Activated CD4-positive, alpha-beta T cell treated with anti-CD3 and anti-CD28 coated beads for 4 hours (primary cell): ENCODE measurements around the gene EYA4.
"Not testable (repeated sequence)": the region's sequence is repeated elsewhere in the genome, so short reads cannot be mapped to it uniquely, and the experiment has no call there.

Experiments
- DNase-seq, 2 donors: peaks; one replicate each; pipeline ENCODE4 v3.0.0-alpha.2; 2020

Gene EYA4

GRCh38 chr6:133542056-133542821 lies 301.1 kb downstream of the EYA4 start:
- no peak for DNase-seq

DNA sequence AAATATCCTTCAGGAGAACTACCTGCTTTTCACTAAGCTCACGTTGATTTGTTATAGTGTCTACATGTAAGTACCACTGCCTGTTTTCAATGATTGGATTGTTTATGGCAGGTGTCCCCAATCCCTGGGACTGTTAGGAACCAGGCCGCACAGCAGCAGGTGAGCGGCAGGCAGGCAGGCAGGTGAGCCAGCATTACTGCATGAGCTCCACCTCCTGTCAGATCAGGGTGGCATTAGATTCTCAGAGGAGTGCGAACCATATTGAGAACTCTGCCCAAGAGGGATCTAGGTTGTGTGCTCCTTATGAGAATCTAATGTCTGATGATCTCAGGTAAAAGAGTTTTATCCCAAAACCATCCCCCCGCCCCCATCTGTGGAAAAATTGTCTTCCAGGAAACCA lies 303.3 kb downstream of the EYA4 start:
- DNase-seq = no peak

DNA sequence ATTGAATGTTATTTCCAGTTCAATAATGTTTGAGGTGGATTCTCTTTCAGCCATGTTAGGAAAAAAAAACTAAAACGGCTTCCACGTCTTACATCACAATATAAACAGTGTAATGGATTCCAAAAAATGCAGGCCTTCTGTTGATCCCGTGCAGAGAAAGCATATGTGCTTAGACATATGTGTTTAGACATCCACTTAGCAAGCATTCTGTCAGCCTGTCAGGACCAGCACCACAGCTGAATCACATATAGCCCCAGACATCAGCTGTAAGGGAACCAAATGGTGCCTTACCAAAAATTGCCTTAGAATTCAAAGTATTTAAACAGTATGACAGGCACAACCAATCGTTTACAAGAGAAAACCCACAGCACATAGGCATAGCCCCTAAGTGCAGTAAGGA lies 304.9 kb downstream of the EYA4 start:
- no peak for DNase-seq

- no peak for DNase-seq
These were observed 306.0 kb downstream of the EYA4 start for GRCh38 chr6:133547136-133547535.

GRCh38 chr6:133548423-133549159 lies 307.4 kb downstream of the EYA4 start:
- DNase-seq = no peak

- no peak for DNase-seq
These were observed 308.2 kb downstream of the EYA4 start for GRCh38 chr6:133549371-133549801.

DNA sequence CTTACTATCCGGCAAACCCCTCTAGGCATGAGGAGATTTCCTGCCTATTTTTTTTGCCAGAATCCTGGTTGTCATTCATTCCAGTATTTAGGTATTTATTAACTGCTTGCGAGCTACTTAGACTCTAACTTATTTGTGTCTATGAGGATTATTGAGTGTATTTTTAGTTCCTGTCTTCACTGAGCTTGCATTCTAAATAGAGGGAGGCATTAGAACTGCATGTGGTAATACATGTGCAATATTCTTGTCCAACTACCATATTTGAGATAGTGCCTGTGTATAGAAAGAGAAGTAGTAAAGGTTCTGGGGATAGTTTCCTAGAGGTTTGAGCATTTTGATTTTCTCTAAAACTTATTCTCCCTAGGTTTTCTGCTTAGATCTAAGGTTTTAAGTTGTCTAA lies 308.9 kb downstream of the EYA4 start:
- DNase-seq = no peak

- no peak for DNase-seq
These were observed 310.3 kb downstream of the EYA4 start for GRCh38 chr6:133551436-133551835.

GRCh38 chr6:133551847-133552341 lies 310.7 kb downstream of the EYA4 start:
- DNase-seq = no peak

DNA sequence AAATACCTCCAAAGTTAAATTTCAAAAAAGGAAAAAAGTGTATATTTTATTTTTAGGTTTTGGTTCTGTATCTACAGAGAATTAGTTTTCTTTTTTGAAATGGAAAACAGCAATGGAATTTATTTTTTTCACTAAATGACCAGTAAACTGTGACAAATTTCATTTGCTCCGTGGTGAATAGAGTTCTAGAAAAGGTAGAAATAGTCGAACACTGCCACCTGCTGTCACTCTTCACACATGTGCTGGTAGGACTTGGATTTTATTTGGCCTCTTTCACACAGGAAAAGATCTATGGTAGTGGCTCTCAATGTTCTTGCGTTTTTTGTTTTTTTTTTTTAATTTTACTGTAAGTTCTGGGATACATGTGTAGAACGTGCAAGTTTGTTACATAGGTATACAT lies 312.5 kb downstream of the EYA4 start:
- DNase-seq = peak; percentile 5 to 16

- not testable (repeated sequence) for DNase-seq
These were observed 313.0 kb downstream of the EYA4 start for GRCh38 chr6:133554121-133554520.

- no peak for DNase-seq
These were observed 314.5 kb downstream of the EYA4 start for GRCh38 chr6:133555685-133556084.

GRCh38 chr6:133559926-133560325 lies 318.8 kb downstream of the EYA4 start:
- DNase-seq = no peak

DNA sequence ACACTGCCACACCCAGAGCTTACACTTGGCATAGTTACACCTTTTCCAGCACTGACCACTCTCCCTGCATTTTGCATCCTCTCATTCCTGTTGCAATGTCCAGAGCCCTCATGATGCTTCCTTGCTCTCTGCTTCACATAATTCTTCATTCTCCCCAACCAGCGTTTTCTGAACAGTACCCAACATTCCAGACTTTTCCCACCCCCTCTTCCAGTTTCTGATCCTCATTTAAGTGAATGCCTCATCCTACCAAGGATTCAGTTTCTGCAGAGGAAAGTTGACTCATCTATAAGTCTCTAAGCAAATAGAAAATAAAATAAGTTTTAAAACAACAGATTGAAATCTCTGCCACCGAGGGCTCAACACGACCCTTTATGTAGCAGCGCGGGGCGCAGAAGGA lies 326.5 kb downstream of the EYA4 start:
- no peak for DNase-seq

GRCh38 chr6:133568970-133569889 lies 328.1 kb downstream of the EYA4 start:
- peak; percentile 5 to 46 for DNase-seq

DNA sequence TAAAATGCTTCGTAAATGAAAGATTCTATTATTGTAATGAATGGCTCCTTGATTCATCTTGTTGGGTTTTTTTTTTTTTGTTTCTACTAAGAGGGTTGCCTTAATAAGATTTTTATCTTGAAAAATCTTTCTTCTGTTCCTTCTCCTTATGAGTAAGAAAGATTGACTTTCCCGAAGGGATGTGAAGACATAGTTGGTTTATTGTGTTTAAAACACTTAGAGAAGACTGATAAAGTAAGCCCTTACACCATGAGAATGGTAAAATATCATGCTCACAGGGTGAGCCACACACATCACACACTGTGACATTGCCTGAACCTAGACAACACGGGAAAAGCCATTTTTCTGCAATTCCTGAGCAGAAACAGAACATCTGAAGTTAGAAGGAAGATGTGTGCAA lies 330.5 kb downstream of the EYA4 start:
- DNase-seq = no peak

GRCh38 chr6:133577851-133578250 lies 336.7 kb downstream of the EYA4 start:
- DNase-seq = no peak
